DMS53 (cell line): ENCODE data around the gene TPGS2.
A peak's percentile ranks its signal among the peaks of the same experiment; 100 is the strongest.
"Not testable (repeated sequence)": the region's sequence is repeated elsewhere in the genome, so short reads cannot be mapped to it uniquely, and the experiment has no call there.

ENCODE experiments used
- DNase-seq: peaks from one replicate; lab custom pipeline; 2025; lab: John Stamatoyannopoulos, UW

TPGS2 gene

GRCh38 chr18:36772241-36772723 is 56.5 kb downstream of the TPGS2 start:
- DNase-seq: no peak

- no peak for DNase-seq
Measured at GRCh38 chr18:36771245-36771644, 57.6 kb downstream of the TPGS2 start.

- DNase-seq: no peak
Measured at GRCh38 chr18:36770315-36770946, 58.4 kb downstream of the TPGS2 start.

- peak; percentile 46 for DNase-seq
Measured at GRCh38 chr18:36769611-36770314, 59.0 kb downstream of the TPGS2 start.

GRCh38 chr18:36769172-36769571 is 59.6 kb downstream of the TPGS2 start:
- DNase-seq: no peak

- no peak for DNase-seq
Measured at GRCh38 chr18:36766836-36767235, 62.0 kb downstream of the TPGS2 start.

GRCh38 chr18:36762965-36763364 is 65.8 kb downstream of the TPGS2 start:
- not testable (repeated sequence) for DNase-seq

- DNase-seq: no peak
Measured at GRCh38 chr18:36762074-36762473, 66.7 kb downstream of the TPGS2 start.

- no peak for DNase-seq
Measured at GRCh38 chr18:36761186-36761698, 67.6 kb downstream of the TPGS2 start.

GRCh38 chr18:36760598-36760997 is 68.2 kb downstream of the TPGS2 start:
- no peak for DNase-seq

GRCh38 chr18:36759167-36759776 is 69.5 kb downstream of the TPGS2 start:
- no peak for DNase-seq

- DNase-seq: no peak
Measured at GRCh38 chr18:36758623-36759022, 70.2 kb downstream of the TPGS2 start.

GRCh38 chr18:36757991-36758390 is 70.8 kb downstream of the TPGS2 start:
- DNase-seq: no peak

- DNase-seq: peak; percentile 74
Measured at GRCh38 chr18:36757081-36757480, 71.7 kb downstream of the TPGS2 start.

- no peak for DNase-seq
Measured at GRCh38 chr18:36756242-36756641, 72.6 kb downstream of the TPGS2 start.

- DNase-seq: no peak
Measured at GRCh38 chr18:36752929-36753865, 75.6 kb downstream of the TPGS2 start.

GRCh38 chr18:36745219-36745975 is 83.4 kb downstream of the TPGS2 start:
- no peak for DNase-seq

- no peak for DNase-seq
Measured at GRCh38 chr18:36744261-36744876, 84.4 kb downstream of the TPGS2 start.
